Stimulated activated CD4-positive, alpha-beta T cell treated with anti-CD3 and anti-CD28 coated beads, Interleukin-1b, Interleukin-23, amount 100 ng/mL, for 24 hours (primary cell): ENCODE data around the gene TLR9.
A peak's percentile ranks its signal among the peaks of the same experiment; 100 is the strongest.

Experiments used
- DNase-seq, 4 experiments: peaks; one replicate each; pipeline ENCODE4 v3.0.0-alpha.2; 2020; ENCODE audit warnings: low read depth in 4 of 4, low spot score in 1 of 4

TLR9 gene

GRCh38 chr3:52247409-52248164, 22.1 kb upstream of the TLR9 start:
- no peak for DNase-seq

- no peak for DNase-seq
Observed at GRCh38 chr3:52246728-52247408, 21.4 kb upstream of the TLR9 start.

GRCh38 chr3:52246264-52246620, 20.8 kb upstream of the TLR9 start:
- no peak for DNase-seq

- no peak for DNase-seq
Observed at GRCh38 chr3:52245322-52246263, 20.1 kb upstream of the TLR9 start, which contains the start of gene PPM1M. Gene PPM1M (plus strand): TSS chr3:52245759. CDS start chr3:52245825, 66 bp downstream.

GRCh38 chr3:52243791-52244628, 18.6 kb upstream of the TLR9 start:
- peak in 1 of 4 experiments; percentile 50 for DNase-seq

GRCh38 chr3:52242039-52242438, 16.6 kb upstream of the TLR9 start:
- no peak for DNase-seq

GRCh38 chr3:52240886-52241370, 15.5 kb upstream of the TLR9 start:
- no peak for DNase-seq

- DNase-seq: no peak
Observed at GRCh38 chr3:52240059-52240885, 14.8 kb upstream of the TLR9 start.

- peak; percentile 59 to 76 (median 75) for DNase-seq
Observed at GRCh38 chr3:52238761-52239701, 13.6 kb upstream of the TLR9 start, which contains the start of gene TWF2. Gene TWF2 (minus strand): TSS chr3:52239158. CDS start chr3:52239016, 142 bp downstream.

GRCh38 chr3:52238193-52238760, 12.8 kb upstream of the TLR9 start:
- DNase-seq: no peak

- DNase-seq: no peak
Observed at GRCh38 chr3:52237657-52238172, 12.3 kb upstream of the TLR9 start.

- DNase-seq: no peak
Observed at GRCh38 chr3:52237006-52237656, 11.7 kb upstream of the TLR9 start.

GRCh38 chr3:52236424-52236886, 11.0 kb upstream of the TLR9 start:
- DNase-seq: no peak

GRCh38 chr3:52234516-52235447, 9.3 kb upstream of the TLR9 start:
- DNase-seq: no peak

GRCh38 chr3:52233968-52234367, 8.5 kb upstream of the TLR9 start:
- no peak for DNase-seq

- no peak for DNase-seq
Observed at GRCh38 chr3:52233108-52233591, 7.7 kb upstream of the TLR9 start.
